HG03103 (cell line): Measurements from ENCODE around the gene EVA1B.

Experiments used
- ATAC-seq: cut with Tn5 transposase; IDR thresholded peaks from one replicate; pipeline ENCODE4 v1.9.1; 2021; ENCODE audit warnings: low read depth; ENCODE audit not compliant: unreplicated experiment

EVA1B gene

GRCh38 chr1:36346741-36347370, 23.4 kb upstream of the EVA1B start:
- no peak for ATAC-seq

- no peak for ATAC-seq
These were observed 21.9 kb upstream of the EVA1B start for GRCh38 chr1:36345353-36345752.

GRCh38 chr1:36344395-36344680, 20.9 kb upstream of the EVA1B start:
- no peak for ATAC-seq

- no peak for ATAC-seq
These were observed 20.4 kb upstream of the EVA1B start for GRCh38 chr1:36343651-36344394.

GRCh38 chr1:36342426-36343185, 19.2 kb upstream of the EVA1B start:
- no peak for ATAC-seq

- no peak for ATAC-seq
These were observed 18.3 kb upstream of the EVA1B start for GRCh38 chr1:36341626-36342320.

- no peak for ATAC-seq
These were observed 16.2 kb upstream of the EVA1B start for GRCh38 chr1:36339615-36340014.

GRCh38 chr1:36339215-36339614, 15.8 kb upstream of the EVA1B start:
- no peak for ATAC-seq

- no peak for ATAC-seq
These were observed 14.4 kb upstream of the EVA1B start for GRCh38 chr1:36337830-36338229.

- no peak for ATAC-seq
These were observed 7.5 kb upstream of the EVA1B start for GRCh38 chr1:36330940-36331339.

GRCh38 chr1:36329817-36330216, 6.4 kb upstream of the EVA1B start:
- no peak for ATAC-seq

GRCh38 chr1:36328713-36329112, 5.3 kb upstream of the EVA1B start:
- ATAC-seq = no peak

GRCh38 chr1:36328088-36328480, 4.6 kb upstream of the EVA1B start:
- no peak for ATAC-seq

GRCh38 chr1:36327421-36328087, 4.1 kb upstream of the EVA1B start:
- no peak for ATAC-seq

GRCh38 chr1:36326499-36326898, 3.1 kb upstream of the EVA1B start:
- no peak for ATAC-seq

- ATAC-seq = no peak
These were observed 883 bp upstream of the EVA1B start for GRCh38 chr1:36324353-36324703.

GRCh38 chr1:36322786-36323635, 434 bp downstream of the EVA1B start:
- no peak for ATAC-seq

- no peak for ATAC-seq
These were observed 1.2 kb downstream of the EVA1B start for GRCh38 chr1:36322041-36322785.
